Muscle layer of duodenum (tissue), 2 donors: Measurements from ENCODE around the gene MMGT1.
A peak's percentile ranks its signal among the peaks of the same experiment; 100 is the strongest.

Source experiments
- H3K27ac ChIP-seq: one replicate; pipeline ENCODE4 v1.7.0; 2013; ENCODE audit warnings: mild to moderate bottlenecking, low read length
- H3K27me3 ChIP-seq: one replicate; pipeline ENCODE4 v1.7.0; 2013; ENCODE audit warnings: low read depth, mild to moderate bottlenecking, control low read depth, low read length
- H3K36me3 ChIP-seq, 2 donors: one replicate each; pipeline ENCODE4 v1.7.0; 2013; ENCODE audit warnings: low read length in 2 of 2, control low read depth in 1 of 2, mild to moderate bottlenecking in 1 of 2; ENCODE audit not compliant: insufficient read depth in 2 of 2, control insufficient read depth in 1 of 2
- H3K4me1 ChIP-seq, 2 donors: one replicate each; pipeline ENCODE4 v1.7.0; 2013; ENCODE audit warnings: low read length in 2 of 2, mild to moderate bottlenecking in 2 of 2, control low read depth in 1 of 2, moderate library complexity in 1 of 2; ENCODE audit not compliant: insufficient read depth in 2 of 2, control insufficient read depth in 1 of 2
- H3K4me3 ChIP-seq, 2 donors: one replicate each; pipeline ENCODE4 v1.7.0; 2013; ENCODE audit warnings: low read length in 2 of 2, low read depth in 1 of 2, mild to moderate bottlenecking in 1 of 2
- H3K9me3 ChIP-seq, 2 donors: one replicate each; pipeline ENCODE4 v1.7.0; 2013; ENCODE audit warnings: low read length in 2 of 2, control low read depth in 1 of 2, mild to moderate bottlenecking in 1 of 2; ENCODE audit not compliant: control insufficient read depth in 1 of 2
- donor health status: healthy.

Gene MMGT1

GRCh38 chrX:135973548-135974278 lies at the start of gene MMGT1:
TSS of gene MMGT1 (minus strand) at chrX:135973988. CDS start at chrX:135973675, 313 bp downstream.
- peak within 1 kb of the TSS; percentile 81 to 82 for H3K4me3 ChIP-seq
- no peaks in the 10 kb centered on the region for H3K9me3 ChIP-seq
- no peaks in the 10 kb centered on the region for H3K27me3 ChIP-seq
- peak within 1 kb of the TSS; percentile 92 for H3K27ac ChIP-seq
- no peaks in the 10 kb centered on the region for H3K36me3 ChIP-seq
- peaks cover 0 to 20% of the 10 kb centered on the region in 2 donors for H3K4me1 ChIP-seq

GRCh38 chrX:136021903-136022302 lies 48.1 kb upstream of the MMGT1 start:
- peaks cover 0 to 4% of the 10 kb centered on the region in 2 donors for H3K36me3 ChIP-seq
- H3K27me3 ChIP-seq = no peaks in the 10 kb centered on the region
- H3K4me3 ChIP-seq = no peak overlapping the region

GRCh38 chrX:136021160-136021559 lies 47.4 kb upstream of the MMGT1 start:
- no peak overlapping the region for H3K4me3 ChIP-seq
- H3K27ac ChIP-seq = no peak overlapping the region
- H3K36me3 ChIP-seq = peaks cover 0 to 5% of the 10 kb centered on the region in 2 donors
- H3K9me3 ChIP-seq = no peaks in the 10 kb centered on the region
- no peaks in the 10 kb centered on the region for H3K4me1 ChIP-seq
- no peaks in the 10 kb centered on the region for H3K27me3 ChIP-seq

More at GRCh38 chrX:136021903-136022302, 48.1 kb upstream of the MMGT1 start:
- H3K27ac ChIP-seq = no peak overlapping the region
- no peaks in the 10 kb centered on the region for H3K4me1 ChIP-seq
- H3K9me3 ChIP-seq = no peaks in the 10 kb centered on the region

- no peaks in the 10 kb centered on the region for H3K4me1 ChIP-seq
- no peak overlapping the region for H3K27ac ChIP-seq
- no peak overlapping the region for H3K4me3 ChIP-seq
- no peaks in the 10 kb centered on the region for H3K27me3 ChIP-seq
- peaks cover 0 to 10% of the 10 kb centered on the region in 2 donors for H3K36me3 ChIP-seq
- H3K9me3 ChIP-seq = no peaks in the 10 kb centered on the region
Measured at GRCh38 chrX:136019226-136019625, 45.4 kb upstream of the MMGT1 start.

GRCh38 chrX:136016881-136017280 lies 43.1 kb upstream of the MMGT1 start:
- Histone ChIP-seq H3K27ac (no peak overlapping the region), H3K36me3 (peaks cover 0 to 15% of the 10 kb centered on the region in 2 donors), H3K27me3 (no peaks in the 10 kb centered on the region), H3K4me1 (no peaks in the 10 kb centered on the region), H3K9me3 (no peaks in the 10 kb centered on the region), H3K4me3 (no peak overlapping the region)

- H3K27ac ChIP-seq = no peak overlapping the region
- no peaks in the 10 kb centered on the region for H3K9me3 ChIP-seq
- no peak overlapping the region for H3K4me3 ChIP-seq
- H3K27me3 ChIP-seq = no peaks in the 10 kb centered on the region
- peaks cover 0 to 15% of the 10 kb centered on the region in 2 donors for H3K36me3 ChIP-seq
- no peaks in the 10 kb centered on the region for H3K4me1 ChIP-seq
Measured at GRCh38 chrX:136015016-136015415, 41.2 kb upstream of the MMGT1 start.

- Histone ChIP-seq H3K9me3 (no peaks in the 10 kb centered on the region), H3K4me1 (peaks cover 0 to 10% of the 10 kb centered on the region in 2 donors), H3K27me3 (no peaks in the 10 kb centered on the region), H3K27ac (no peak overlapping the region), H3K4me3 (no peak overlapping the region), H3K36me3 (no peaks in the 10 kb centered on the region)
Measured at GRCh38 chrX:135988245-135988644, 14.5 kb upstream of the MMGT1 start.

- Histone ChIP-seq H3K4me1 (peaks cover 0 to 10% of the 10 kb centered on the region in 2 donors), H3K9me3 (no peaks in the 10 kb centered on the region), H3K36me3 (no peaks in the 10 kb centered on the region), H3K27me3 (no peaks in the 10 kb centered on the region), H3K4me3 (peak overlapping the region; percentile 75 to 77), H3K27ac (no peak overlapping the region)
Measured at GRCh38 chrX:135985973-135986310, 12.2 kb upstream of the MMGT1 start.

- H3K27ac ChIP-seq = peak within 1 kb of the TSS; percentile 73
- peak within 1 kb of the TSS; percentile 75 to 77 for H3K4me3 ChIP-seq
- no peaks in the 10 kb centered on the region for H3K9me3 ChIP-seq
- no peaks in the 10 kb centered on the region for H3K36me3 ChIP-seq
- no peaks in the 10 kb centered on the region for H3K27me3 ChIP-seq
- peaks cover 0 to 10% of the 10 kb centered on the region in 2 donors for H3K4me1 ChIP-seq
Measured at GRCh38 chrX:135985157-135985972, 11.6 kb upstream of the MMGT1 start, which contains the start of gene SLC9A6. TSS of gene SLC9A6 (plus strand) at chrX:135985435. CDS start at chrX:135985659, 224 bp downstream.

GRCh38 chrX:135984791-135985156 lies 11.0 kb upstream of the MMGT1 start:
- peaks cover 0 to 10% of the 10 kb centered on the region in 2 donors for H3K4me1 ChIP-seq
- no peaks in the 10 kb centered on the region for H3K36me3 ChIP-seq
- peak overlapping the region; percentile 73 for H3K27ac ChIP-seq
- H3K4me3 ChIP-seq = peak overlapping the region; percentile 75 to 77
- no peaks in the 10 kb centered on the region for H3K27me3 ChIP-seq
- no peaks in the 10 kb centered on the region for H3K9me3 ChIP-seq

GRCh38 chrX:135984256-135984655 lies 10.5 kb upstream of the MMGT1 start:
- peak overlapping the region; percentile 75 to 77 for H3K4me3 ChIP-seq
- peaks cover 0 to 10% of the 10 kb centered on the region in 2 donors for H3K4me1 ChIP-seq
- no peaks in the 10 kb centered on the region for H3K27me3 ChIP-seq
- peak overlapping the region; percentile 73 for H3K27ac ChIP-seq
- H3K9me3 ChIP-seq = no peaks in the 10 kb centered on the region
- H3K36me3 ChIP-seq = no peaks in the 10 kb centered on the region
